ENCODE measurements around the gene DUSP5. TPM values are rescaled to one million over a fixed set of nuclear protein-coding genes. Genes with fewer than 3 reads are reported as not detected.

Gene DUSP5
- total and polyA plus RNA-seq, 2 of the 4 experiments (the other 2 are of a cell fraction), result 42.1 to 48.1 TPM

DNA sequence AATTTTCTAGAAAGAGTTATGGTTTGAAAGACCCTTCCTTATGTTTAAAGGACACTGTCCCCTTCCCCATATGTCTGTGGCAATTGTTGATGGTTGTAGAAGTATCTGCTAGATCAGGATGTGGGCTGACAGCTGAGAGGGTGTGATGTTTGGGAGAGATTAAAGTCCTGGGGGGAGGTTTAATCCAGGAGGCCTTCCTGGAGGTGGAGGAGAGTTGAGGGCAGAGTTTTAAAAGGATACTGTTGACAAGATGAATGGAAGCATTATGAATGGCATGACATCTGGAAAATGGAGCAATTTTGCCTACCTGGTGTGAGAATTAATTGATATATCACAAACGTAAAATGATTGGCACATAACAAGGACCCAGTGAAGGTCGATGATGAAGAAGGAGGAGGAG is 36.9 kb downstream of the DUSP5 start:
- Histone ChIP-seq H3K18ac (ENCODE audit: low read depth, low read length) (no peak overlapping the region), H2BK20ac (ENCODE audit: low read depth, low read length) (no peak overlapping the region), H3K4me3 (ENCODE audit: insufficient read depth, low read depth, low read length) (no peak overlapping the region), H3K14ac (replicated peaks; ENCODE audit: low read depth, low read length) (no peak overlapping the region), H4K20me1 (ENCODE audit: insufficient read depth, low read length) (no peaks in the 10 kb centered on the region), H4K8ac (ENCODE audit: low read depth in 2 of 2, low read length in 2 of 2) (no peak overlapping the region), H3K4ac (ENCODE audit: low read depth, low read length) (0 out of 2 replicates have a peak overlapping the region, but pooled peaks have one; percentile 60), H2AK5ac (ENCODE audit: low read depth, low read length) (peak overlapping the region; percentile 75; the same call in 1 of the 2 replicates), H2BK5ac (ENCODE audit: low read depth, low read length, poor library complexity, severe bottlenecking) (no peak overlapping the region), H2BK15ac (ENCODE audit: low read depth, low read length) (0 out of 3 replicates have a peak overlapping the region, but pooled peaks have one; percentile 7), H3K4me1 (ENCODE audit: control insufficient read depth, insufficient read depth, low read length) (peaks cover 9% of the 10 kb centered on the region), H2AFZ (replicated peaks; ENCODE audit: low read length, poor library complexity) (no peak overlapping the region), H3K23ac (ENCODE audit: low read depth, low read length) (no peak overlapping the region), H2BK120ac (ENCODE audit: low read depth, low read length) (0 out of 2 replicates have a peak overlapping the region, but pooled peaks have one; percentile 30), H3K79me1 (ENCODE audit: low read depth in 1 of 2, low read length in 2 of 2) (peaks cover 0 to 8% of the 10 kb centered on the region in 2 experiments; a peak in 2 of 4 replicates), H3K9ac (ENCODE audit: low read depth, low read length) (no peak overlapping the region), H3K9me3 (ENCODE audit: control insufficient read depth, insufficient read depth, low read length) (no peaks in the 10 kb centered on the region), H4K91ac (ENCODE audit: insufficient read depth, low read depth, low read length) (no peak overlapping the region), H2AK9ac (replicated peaks; ENCODE audit: low read depth, low read length, poor library complexity) (peak overlapping the region; percentile 35), H3K56ac (ENCODE audit: extremely low read depth, insufficient read depth, low read length) (no peak overlapping the region), H3K36me3 (ENCODE audit: control insufficient read depth, insufficient read depth, low read length) (no peaks in the 10 kb centered on the region), H3K27ac (ENCODE audit: insufficient read depth, low read length) (no peak overlapping the region), H3K9me1 (ENCODE audit: insufficient read depth, low read length) (peaks cover 16% of the 10 kb centered on the region), H3K27me3 (ENCODE audit: control insufficient read depth, insufficient read depth, low read length) (no peaks in the 10 kb centered on the region), H3K4me2 (ENCODE audit: low read depth, low read length) (no peak overlapping the region), H4K5ac (ENCODE audit: low read depth, low read length) (no peak overlapping the region)
- TF ChIP-seq, protein P1, sequence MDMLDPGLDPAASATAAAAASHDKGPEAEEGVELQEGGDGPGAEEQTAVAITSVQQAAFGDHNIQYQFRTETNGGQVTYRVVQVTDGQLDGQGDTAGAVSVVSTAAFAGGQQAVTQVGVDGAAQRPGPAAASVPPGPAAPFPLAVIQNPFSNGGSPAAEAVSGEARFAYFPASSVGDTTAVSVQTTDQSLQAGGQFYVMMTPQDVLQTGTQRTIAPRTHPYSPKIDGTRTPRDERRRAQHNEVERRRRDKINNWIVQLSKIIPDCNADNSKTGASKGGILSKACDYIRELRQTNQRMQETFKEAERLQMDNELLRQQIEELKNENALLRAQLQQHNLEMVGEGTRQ (IDR thresholded peaks at IDR 0.05; ENCODE audit: low read depth, low read length), result no peak
- no TSS peak for BruUV-seq (replicated peaks)
- POLR2A ChIA-PET (ENCODE audit: unreplicated experiment), result no interaction called here
- dilution Hi-C loops (cut with HindIII; ENCODE audit: low sequenced_read_pairs, unreplicated experiment), result no loop called here
- DNase-seq (no peak), ATAC-seq (ENCODE audit: low read depth) (no peak)
- in situ Hi-C loops (cut with MboI; ENCODE audit: low sequenced_read_pairs), result no loop called here
- intact Hi-C loops (cut with micrococcal nuclease), result no loop called here
- WGBS, 2 experiments (ENCODE audit: extremely low coverage in 2 of 2, insufficient read length in 1 of 2), result no CpG with 5 or more reads among the region's 2 CpGs
- CTCF ChIA-PET, result no interaction called here
